Nucleus accumbens (tissue), 56 donors: ENCODE results near the gene IL37.

Experiments
- DNase-seq, 56 donors: peaks; one replicate each; lab custom pipeline; 2025; lab: John Stamatoyannopoulos, UW

Gene IL37

GRCh38 chr2:112954364-112954763 lies 43.4 kb downstream of the IL37 start:
- DNase-seq: no peak

- DNase-seq: no peak
These were observed 46.5 kb downstream of the IL37 start for GRCh38 chr2:112957511-112957910.

GRCh38 chr2:112958428-112959108 lies 47.6 kb downstream of the IL37 start:
- DNase-seq: peak in 11 of 56 donors; percentile 1 to 46 (median 7)

DNA sequence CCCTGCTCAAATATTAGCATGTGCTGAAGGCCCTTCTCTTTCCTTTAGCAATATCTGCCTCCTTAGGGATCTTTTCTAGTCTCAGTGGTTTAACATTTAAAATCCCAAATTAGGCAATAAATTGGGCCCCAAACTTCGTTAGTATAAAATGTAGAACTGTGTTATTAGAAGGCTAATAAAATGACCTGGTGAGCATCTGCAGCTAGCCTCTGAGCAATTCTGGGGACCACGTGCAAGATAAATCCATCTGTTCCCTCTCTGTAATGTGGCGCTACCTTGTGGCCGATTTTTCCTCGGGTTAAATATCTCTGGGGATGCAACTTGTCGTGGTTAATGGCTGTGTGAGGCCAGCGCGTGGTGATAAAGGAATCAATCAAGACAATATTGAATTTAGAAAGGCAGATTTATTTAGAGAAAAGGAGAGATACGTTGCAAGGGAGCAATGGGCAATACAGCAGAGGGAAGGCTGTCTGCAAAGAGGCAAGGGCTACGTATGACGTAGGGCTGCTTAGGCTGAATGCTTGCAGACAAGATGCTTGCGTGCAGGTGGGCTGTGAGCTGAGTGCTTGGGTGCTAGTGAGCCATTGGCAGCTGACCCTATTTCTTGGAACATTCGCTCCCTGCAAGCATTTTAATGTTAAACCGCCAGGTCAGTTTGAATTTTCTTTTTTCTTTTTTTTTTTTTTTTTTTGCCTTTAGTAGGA lies 48.3 kb downstream of the IL37 start:
- no peak for DNase-seq

- no peak for DNase-seq
These were observed 49.4 kb downstream of the IL37 start for GRCh38 chr2:112960230-112960825.

GRCh38 chr2:112962308-112963175 lies 51.6 kb downstream of the IL37 start:
- DNase-seq: no peak

- no peak for DNase-seq
These were observed 56.1 kb downstream of the IL37 start for GRCh38 chr2:112967023-112967422.
